CD4-positive, alpha-beta T cell treated with Interleukin-1 beta for 1 hour (primary cell): Measurements from ENCODE around the gene ZNF593.

Source experiments
- DNase-seq, 2 donors: peaks; one replicate each; pipeline ENCODE4 v3.0.0-alpha.2; 2020 to 2022

The ZNF593 gene

GRCh38 chr1:26153966-26154532, 15.7 kb upstream of the ZNF593 start:
- no peak for DNase-seq

- no peak for DNase-seq
Measured at GRCh38 chr1:26154750-26155149, 15.0 kb upstream of the ZNF593 start.

DNA sequence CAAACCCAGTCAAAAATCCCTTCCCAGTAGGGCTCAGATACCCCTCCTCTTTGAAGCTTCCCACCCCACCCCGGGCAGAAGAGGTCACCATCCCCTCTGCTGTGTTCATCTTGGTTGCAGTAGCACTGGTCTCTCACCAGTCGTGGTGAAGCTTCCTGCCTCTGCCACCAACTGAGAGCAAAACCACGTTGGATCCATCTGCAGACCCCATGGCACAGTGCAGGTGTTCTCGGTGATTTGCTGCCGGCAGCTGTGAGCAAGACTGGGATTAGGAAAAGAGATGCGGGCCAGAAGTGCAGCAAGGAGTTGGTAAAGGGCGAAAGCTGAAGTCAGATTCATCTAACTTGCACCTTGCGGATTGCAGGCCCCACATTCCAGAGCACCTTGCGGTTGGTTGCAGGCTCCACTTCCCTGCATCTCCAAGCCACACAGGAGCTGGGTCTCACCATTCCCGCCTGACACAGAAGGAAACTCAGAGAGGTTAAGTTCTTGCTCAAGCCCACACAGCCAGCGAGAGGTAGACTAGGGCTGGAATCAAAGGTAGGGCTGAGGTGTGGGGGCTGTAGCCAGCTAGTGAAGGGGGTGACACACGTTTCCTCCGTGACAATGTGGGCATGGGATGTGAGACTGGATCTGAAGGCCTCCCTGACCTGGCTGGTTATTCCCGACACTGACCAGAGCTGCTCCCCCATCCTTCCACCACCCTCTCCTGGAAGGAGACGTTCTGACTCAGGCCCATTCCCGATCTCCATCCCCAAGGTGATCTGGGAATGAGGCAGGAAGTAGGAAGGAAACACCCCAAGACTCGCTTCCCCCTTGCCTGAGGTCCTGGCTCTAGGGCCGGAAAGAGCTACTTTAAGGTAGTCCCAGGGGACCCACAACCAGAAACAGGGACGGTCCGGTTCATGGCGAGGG, 14.1 kb upstream of the ZNF593 start:
- no peak for DNase-seq

DNA sequence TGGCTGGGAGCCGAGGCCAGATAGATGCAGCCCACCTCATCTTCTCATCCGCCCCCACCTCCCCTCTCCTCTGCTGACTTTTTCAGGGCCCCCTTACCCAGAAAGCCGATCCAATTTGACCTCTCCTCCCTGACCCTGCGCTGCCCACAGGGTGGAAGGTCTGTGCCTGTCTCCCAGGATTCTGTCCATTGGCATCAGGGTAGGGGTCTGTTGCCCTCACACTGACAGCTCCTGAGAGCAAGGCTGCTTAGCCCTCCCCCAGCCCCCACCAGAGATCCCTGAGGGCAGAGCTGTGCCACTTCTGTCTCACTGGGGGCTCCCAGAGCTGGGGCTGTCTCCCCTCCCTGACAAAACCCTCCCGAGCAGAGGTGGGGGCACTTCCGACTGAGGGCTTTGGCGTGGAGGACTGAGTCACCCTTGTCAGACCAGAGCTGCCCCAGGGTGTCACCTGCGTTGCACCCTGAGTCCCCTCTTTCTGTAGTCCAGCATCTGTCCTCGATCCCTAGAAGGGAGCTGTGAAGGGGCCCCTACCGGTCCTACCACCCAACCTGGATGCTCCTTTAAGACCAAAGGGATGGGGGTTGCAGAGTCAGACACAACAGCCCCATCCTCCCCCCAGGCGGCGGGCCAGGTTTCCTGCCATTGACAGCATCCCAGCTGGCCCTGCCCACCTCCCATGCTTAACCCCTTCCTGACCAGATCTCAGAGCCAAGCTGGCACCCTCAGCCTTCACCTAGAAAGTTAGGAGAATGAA, 13.2 kb upstream of the ZNF593 start:
- DNase-seq, result no peak

DNA sequence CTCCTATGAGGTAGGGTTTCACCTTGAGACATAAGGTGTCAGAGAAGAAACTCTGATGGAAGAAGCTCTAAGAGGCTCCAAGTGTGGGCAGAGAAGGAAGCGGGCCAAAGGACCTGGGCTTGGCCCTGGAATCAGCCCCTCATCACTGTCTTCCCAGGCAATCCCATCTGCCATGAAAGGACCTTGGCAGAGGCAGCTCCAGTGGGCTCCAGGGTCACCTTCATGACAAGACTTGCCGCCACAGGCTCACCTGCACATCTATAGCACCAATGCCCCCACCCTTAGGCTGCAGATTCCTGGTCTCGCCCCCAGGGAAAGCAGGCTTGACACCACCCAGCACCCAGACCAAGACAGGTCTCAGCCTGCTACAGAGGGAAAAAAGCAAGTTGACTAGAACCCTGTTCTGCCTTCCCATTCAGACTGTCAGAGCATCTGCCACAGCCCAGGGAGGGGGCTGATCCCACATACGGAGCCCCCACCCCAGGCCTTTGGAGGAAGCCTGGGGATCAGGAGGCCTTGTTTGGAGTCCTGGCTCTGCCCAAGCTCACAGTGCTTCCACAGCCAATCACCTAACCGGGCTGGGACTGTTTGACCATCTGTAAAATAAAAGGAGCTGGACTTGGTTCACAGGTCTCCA, 11.3 kb upstream of the ZNF593 start:
- no peak for DNase-seq

- no peak for DNase-seq
Measured at GRCh38 chr1:26158908-26159742, 10.6 kb upstream of the ZNF593 start, which contains the start of gene FAM110D. FAM110D (plus strand) TSS chr1:26159079; CDS start chr1:26161292, 2,213 bp downstream.

GRCh38 chr1:26159743-26160039, 10.0 kb upstream of the ZNF593 start:
- DNase-seq, result no peak

DNA sequence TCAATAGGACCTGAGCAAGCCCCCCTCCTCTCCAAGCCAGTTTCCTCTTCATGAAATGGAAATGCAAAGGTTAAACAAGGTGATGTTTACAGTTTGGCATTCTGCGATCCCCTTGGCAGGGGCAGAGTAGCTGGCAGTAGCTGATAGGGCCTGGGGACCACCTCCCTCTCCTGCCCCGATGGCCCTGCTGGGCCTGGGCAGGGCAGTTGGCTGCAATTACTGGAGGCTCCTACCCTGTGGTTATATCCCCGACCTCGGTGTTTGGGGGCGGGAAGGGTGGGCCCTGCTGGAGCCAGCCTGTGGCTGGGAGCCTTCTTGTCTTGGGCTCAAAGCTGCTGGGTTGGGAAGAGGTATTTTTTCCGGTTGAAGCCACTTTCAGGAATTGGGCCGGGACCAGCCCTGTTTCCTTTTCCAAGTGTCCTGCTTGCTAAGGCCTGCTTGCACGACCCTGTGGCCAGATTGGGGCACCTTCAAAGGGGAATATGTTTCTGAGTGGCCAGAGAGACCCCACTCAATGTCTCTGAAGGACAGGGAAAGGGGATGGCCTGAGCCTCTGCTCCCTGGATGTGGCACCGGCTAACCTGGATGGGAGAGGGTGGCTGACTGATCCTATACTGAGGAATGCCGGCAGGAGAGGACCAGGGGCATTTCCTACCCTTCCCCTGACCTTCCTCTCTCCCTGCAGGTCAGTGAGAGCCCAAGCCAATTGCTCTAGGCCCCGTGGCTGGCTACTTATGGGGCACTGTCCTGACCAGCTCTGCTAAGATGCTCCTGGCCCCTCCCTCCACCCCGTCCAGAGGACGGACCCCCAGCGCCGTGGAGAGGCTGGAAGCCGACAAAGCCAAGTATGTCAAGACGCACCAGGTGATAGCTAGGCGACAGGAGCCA, 8.9 kb upstream of the ZNF593 start:
- no peak for DNase-seq

DNA sequence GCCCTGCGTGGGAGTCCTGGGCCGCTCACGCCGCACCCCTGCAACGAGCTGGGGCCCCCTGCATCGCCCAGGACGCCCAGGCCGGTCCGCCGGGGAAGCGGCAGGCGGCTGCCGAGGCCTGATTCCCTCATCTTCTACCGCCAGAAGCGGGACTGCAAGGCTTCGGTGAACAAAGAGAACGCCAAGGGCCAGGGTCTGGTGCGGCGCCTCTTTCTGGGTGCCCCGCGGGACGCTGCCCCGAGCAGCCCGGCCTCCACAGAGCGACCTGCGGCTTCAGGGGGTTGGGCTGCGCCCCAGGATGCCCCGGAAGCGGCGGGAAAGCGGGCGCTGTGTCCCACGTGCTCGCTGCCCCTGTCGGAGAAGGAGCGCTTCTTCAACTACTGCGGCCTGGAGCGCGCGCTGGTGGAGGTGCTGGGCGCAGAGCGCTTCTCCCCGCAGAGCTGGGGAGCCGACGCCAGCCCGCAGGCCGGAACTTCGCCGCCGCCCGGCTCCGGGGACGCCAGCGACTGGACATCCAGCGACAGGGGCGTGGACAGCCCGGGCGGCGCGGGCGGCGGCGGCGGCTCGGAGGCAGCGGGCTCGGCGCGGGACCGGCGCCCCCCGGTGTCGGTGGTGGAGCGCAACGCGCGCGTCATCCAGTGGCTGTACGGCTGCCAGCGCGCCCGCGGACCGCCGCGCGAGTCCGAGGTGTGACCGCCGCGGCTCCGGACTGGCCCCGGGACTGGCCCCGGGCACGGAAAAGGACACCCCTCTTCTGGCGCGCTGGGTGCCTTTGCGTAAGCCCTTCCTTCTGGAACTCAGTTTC, 8.1 kb upstream of the ZNF593 start:
- DNase-seq, result peak; percentile 25 to 36

GRCh38 chr1:26162220-26162709, 7.4 kb upstream of the ZNF593 start:
- DNase-seq, result no peak

GRCh38 chr1:26163684-26164035, 6.0 kb upstream of the ZNF593 start:
- no peak for DNase-seq

GRCh38 chr1:26164036-26164860, 5.5 kb upstream of the ZNF593 start:
- DNase-seq, result peak; percentile 31 to 59

DNA sequence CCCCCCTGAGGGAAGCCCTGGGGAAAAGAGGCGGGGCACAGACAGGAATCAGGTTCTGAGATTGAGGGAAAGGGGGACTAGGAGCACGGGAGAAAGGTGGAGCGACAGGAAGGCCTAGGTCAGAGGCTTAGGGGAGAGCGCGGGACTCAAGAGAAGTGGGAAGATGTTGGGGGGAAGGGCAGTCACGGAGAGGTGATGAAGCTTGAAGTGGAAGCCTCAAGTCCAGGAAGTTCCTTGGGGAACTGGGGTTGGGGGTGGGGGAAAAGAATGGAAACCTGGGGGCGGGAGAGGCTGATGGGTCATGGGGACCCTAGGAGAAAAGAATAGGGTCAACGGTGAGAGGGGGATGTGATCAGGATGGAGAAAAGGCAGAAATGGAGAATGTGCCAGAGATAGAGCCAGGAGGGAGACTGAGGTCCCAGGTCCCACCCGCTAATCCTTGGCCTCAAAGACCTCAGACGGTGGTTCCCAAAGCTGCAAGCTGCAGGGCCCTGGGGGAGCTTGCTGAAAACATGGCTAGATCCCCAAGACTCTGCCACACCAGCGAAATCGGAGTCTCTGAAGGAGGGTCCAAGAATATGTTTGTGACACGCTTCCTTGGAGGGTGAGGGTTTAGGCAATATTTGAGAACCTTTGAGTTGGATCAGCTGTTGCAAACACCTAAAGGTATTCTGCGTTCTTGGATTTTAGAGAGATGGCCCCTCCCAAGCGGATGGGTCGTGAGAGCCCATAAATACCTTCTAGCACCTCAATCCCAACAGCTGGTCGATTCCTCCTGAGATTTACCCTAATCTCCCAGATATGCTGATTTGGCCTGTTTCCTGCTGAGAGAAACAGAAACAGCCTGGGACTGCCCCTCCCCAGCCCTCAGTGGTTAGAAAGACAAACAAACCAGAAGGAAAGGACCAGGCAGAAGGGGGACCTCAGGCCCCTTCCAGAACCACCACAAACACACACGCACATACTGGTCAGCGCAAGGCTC, 4.6 kb upstream of the ZNF593 start:
- DNase-seq, result no peak

DNA sequence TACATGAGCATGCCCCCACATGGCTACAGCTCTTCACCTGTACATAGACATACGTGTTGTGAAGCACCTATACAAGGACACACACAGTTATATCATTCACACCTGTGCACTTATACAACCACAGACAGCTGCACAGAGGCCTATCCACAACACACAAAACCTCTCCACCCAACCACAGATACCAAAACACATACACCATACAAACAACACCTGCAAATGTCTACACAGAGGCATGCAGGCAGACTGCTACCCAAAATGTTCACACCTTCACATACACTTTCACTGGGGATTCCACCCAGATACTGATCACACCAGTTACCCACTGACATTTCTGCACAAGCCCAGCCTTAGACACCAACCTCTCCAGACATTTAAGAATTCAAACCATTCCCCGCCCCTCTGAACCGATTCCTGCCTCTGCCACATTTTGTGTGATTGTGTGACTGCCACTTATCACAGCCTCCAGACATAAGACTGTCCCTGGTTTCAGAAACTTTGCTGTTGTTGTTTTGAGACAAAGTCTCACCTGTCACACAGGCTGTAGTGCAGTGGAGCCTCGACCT, 2.9 kb upstream of the ZNF593 start:
- DNase-seq, result no peak

DNA sequence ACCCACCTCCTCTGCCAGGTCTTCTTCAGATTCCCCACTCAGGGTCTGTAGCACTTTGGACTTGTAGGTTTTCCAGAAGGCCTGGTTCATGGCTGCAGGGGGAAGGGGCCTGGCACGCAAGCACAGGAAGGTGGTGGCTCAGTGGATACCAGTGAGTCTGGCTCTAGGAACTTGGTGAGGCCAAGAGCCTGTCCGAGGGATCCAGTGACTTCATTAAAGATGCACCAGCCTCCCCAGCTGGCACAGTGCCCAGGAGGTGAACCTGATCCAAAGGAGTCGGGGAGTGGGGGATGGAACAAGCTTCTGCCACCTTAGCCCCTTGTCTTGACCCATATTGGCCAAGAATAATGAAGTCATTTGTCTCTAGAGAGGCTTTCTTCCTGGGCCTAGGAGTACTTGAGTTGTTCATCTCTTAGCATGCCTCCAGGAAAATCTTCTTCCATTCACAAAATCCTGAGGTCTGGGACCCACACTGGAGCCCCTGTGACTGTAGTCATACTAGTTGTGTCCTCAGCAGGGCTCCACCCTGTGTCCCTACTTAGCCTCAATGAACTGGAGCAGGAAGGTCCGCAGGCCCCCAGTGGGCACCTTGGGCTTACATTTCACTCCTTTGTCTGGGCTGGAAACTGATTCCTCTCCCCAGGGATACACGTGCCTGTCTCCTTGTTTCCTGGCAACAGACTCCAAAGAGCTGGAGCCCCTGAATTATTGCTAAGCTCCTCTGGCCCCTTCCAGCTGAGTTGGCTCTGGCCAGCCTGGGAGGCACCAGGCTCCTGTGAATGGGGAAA, 1.1 kb upstream of the ZNF593 start, which contains the start of gene C1orf232:
C1orf232 (minus strand) TSS at position 554 of the 788 bp plus-strand sequence; CDS start at position 90, 464 bp downstream.
- DNase-seq, result no peak

GRCh38 chr1:26169198-26169554, 532 bp upstream of the ZNF593 start:
- no peak for DNase-seq

DNA sequence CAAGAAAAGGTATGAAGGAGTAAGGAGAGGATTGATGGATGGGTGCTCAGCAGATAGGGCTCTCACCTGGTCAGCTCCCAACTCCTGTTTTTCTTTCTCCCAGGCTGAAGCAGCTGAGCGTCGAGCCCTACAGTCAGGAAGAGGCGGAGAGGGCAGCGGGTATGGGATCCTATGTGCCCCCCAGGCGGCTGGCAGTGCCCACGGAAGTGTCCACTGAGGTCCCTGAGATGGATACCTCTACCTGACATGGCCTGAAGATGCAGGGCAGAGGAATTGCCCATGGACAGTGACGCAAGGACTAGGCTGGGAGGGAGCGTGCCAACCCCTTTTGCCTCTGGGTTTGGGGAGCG, 739 bp downstream of the ZNF593 start:
- DNase-seq, result no peak
